IPS DF 6.9 (cell line): ENCODE results near the gene OR13A1.
"Not testable (repeated sequence)": the region's sequence is repeated elsewhere in the genome, so short reads cannot be mapped to it uniquely, and the experiment has no call there.

Experiments
- DNase-seq: peaks from one replicate; pipeline ENCODE4 v3.0.0-alpha.2; 2013; ENCODE audit warnings: low read depth, low spot score
- H3K27ac ChIP-seq: one replicate; pipeline ENCODE4 v1.5.1; 2013; ENCODE audit warnings: low read length, control low read depth
- H3K27me3 ChIP-seq: 2 replicates; pipeline ENCODE4 v1.6.1; 2013; ENCODE audit warnings: mild to moderate bottlenecking, low read length; ENCODE audit not compliant: control insufficient read depth, insufficient read depth
- H3K36me3 ChIP-seq: 2 replicates; pipeline ENCODE4 v1.6.1; 2013; ENCODE audit warnings: low read length; ENCODE audit not compliant: control insufficient read depth, insufficient read depth
- H3K4me1 ChIP-seq: 2 replicates; pipeline ENCODE4 v1.6.1; 2013; ENCODE audit warnings: low read length; ENCODE audit not compliant: control insufficient read depth, insufficient read depth
- H3K4me3 ChIP-seq: 2 replicates; pipeline ENCODE4 v1.5.1; 2013; ENCODE audit warnings: mild to moderate bottlenecking, low read length
- H3K9me3 ChIP-seq: 2 replicates; pipeline ENCODE4 v1.6.1; 2013; ENCODE audit warnings: low read length, inconsistent platforms; ENCODE audit not compliant: control insufficient read depth, insufficient read depth
- WGBS: extraction: QIAGEN DNeasy Blood & Tissue Kit; methylation state at CpG from one replicate; pipeline ENCODE4 v1.1.7; 2013; ENCODE audit warnings: mixed read lengths, missing lambda C conversion rate; ENCODE audit not compliant: insufficient read length, insufficient coverage; 5-methylcytosine and 5-hydroxymethylcytosine counted together

OR13A1 gene

GRCh38 chr10:45282061-45282460 lies 33.3 kb downstream of the OR13A1 start:
- Histone ChIP-seq H3K36me3 (no peaks in the 10 kb centered on the region), H3K9me3 (no peaks in the 10 kb centered on the region), H3K4me1 (peaks cover 1% of the 10 kb centered on the region; the same call in 1 of the 2 replicates), H3K27ac (no peak overlapping the region), H3K4me3 (no peak overlapping the region), H3K27me3 (no peaks in the 10 kb centered on the region)
- no peak for DNase-seq
- no CpG with 5 or more reads among the region's 4 CpGs for WGBS

GRCh38 chr10:45280113-45280760 lies 35.2 kb downstream of the OR13A1 start:
- no peak overlapping the region for H3K27ac ChIP-seq
- no CpG with 5 or more reads among the region's 3 CpGs for WGBS
- no peak for DNase-seq
- H3K4me3 ChIP-seq: no peak overlapping the region
- H3K36me3 ChIP-seq: no peaks in the 10 kb centered on the region
- no peaks in the 10 kb centered on the region for H3K9me3 ChIP-seq
- H3K27me3 ChIP-seq: no peaks in the 10 kb centered on the region
- peaks cover 1% of the 10 kb centered on the region; the same call in 1 of the 2 replicates for H3K4me1 ChIP-seq

- no CpG with 5 or more reads among the region's 1 CpG for WGBS
- H3K36me3 ChIP-seq: no peaks in the 10 kb centered on the region
- DNase-seq: no peak
- no peaks in the 10 kb centered on the region for H3K27me3 ChIP-seq
- H3K4me1 ChIP-seq: peaks cover 1% of the 10 kb centered on the region; the same call in 1 of the 2 replicates
- H3K4me3 ChIP-seq: no peak overlapping the region
- H3K27ac ChIP-seq: no peak overlapping the region
- H3K9me3 ChIP-seq: no peaks in the 10 kb centered on the region
Observed at GRCh38 chr10:45279682-45280081, 35.7 kb downstream of the OR13A1 start.

GRCh38 chr10:45278860-45279498 lies 36.4 kb downstream of the OR13A1 start:
- no CpG with 5 or more reads among the region's 6 CpGs for WGBS
- Histone ChIP-seq H3K9me3 (no peaks in the 10 kb centered on the region), H3K27me3 (no peaks in the 10 kb centered on the region), H3K27ac (no peak overlapping the region), H3K4me1 (peaks cover 1% of the 10 kb centered on the region; the same call in 1 of the 2 replicates), H3K36me3 (no peaks in the 10 kb centered on the region), H3K4me3 (no peak overlapping the region)
- DNase-seq: no peak

- H3K9me3 ChIP-seq, H3K4me3 ChIP-seq, H3K27me3 ChIP-seq, DNase-seq, H3K4me1 ChIP-seq, H3K36me3 ChIP-seq, H3K27ac ChIP-seq: not testable (repeated sequence)
Observed at GRCh38 chr10:45276146-45276545, 39.3 kb downstream of the OR13A1 start.

GRCh38 chr10:45274364-45274763 lies 41.0 kb downstream of the OR13A1 start:
- Histone ChIP-seq H3K4me1 (no peaks in the 10 kb centered on the region), H3K36me3 (no peaks in the 10 kb centered on the region), H3K27ac (no peak overlapping the region), H3K4me3 (no peak overlapping the region), H3K9me3 (no peaks in the 10 kb centered on the region), H3K27me3 (no peaks in the 10 kb centered on the region)
- no peak for DNase-seq
- no CpG with 5 or more reads among the region's 1 CpG for WGBS

GRCh38 chr10:45267777-45268176 lies 47.6 kb downstream of the OR13A1 start:
- WGBS: no CpG with 5 or more reads among the region's 2 CpGs
- H3K9me3 ChIP-seq, H3K4me3 ChIP-seq, H3K27ac ChIP-seq, H3K4me1 ChIP-seq, DNase-seq, H3K36me3 ChIP-seq, H3K27me3 ChIP-seq: not testable (repeated sequence)

- H3K4me3 ChIP-seq: no peak overlapping the region
- H3K36me3 ChIP-seq: no peaks in the 10 kb centered on the region
- H3K9me3 ChIP-seq: no peaks in the 10 kb centered on the region
- H3K27ac ChIP-seq: no peak overlapping the region
- H3K27me3 ChIP-seq: no peaks in the 10 kb centered on the region
- H3K4me1 ChIP-seq: no peaks in the 10 kb centered on the region
- WGBS: no CpG with 5 or more reads among the region's 4 CpGs
- DNase-seq: no peak
Observed at GRCh38 chr10:45265996-45266395, 49.4 kb downstream of the OR13A1 start.

GRCh38 chr10:45261946-45262345 lies 53.5 kb downstream of the OR13A1 start:
- no peak overlapping the region for H3K27ac ChIP-seq
- no CpG with 5 or more reads among the region's 2 CpGs for WGBS
- H3K9me3 ChIP-seq: no peaks in the 10 kb centered on the region
- H3K36me3 ChIP-seq: no peaks in the 10 kb centered on the region
- no peak overlapping the region for H3K4me3 ChIP-seq
- DNase-seq: no peak
- H3K27me3 ChIP-seq: no peaks in the 10 kb centered on the region
- no peaks in the 10 kb centered on the region for H3K4me1 ChIP-seq

- Histone ChIP-seq H3K9me3 (no peaks in the 10 kb centered on the region), H3K4me3 (no peak overlapping the region), H3K36me3 (no peaks in the 10 kb centered on the region), H3K4me1 (no peaks in the 10 kb centered on the region), H3K27me3 (no peaks in the 10 kb centered on the region), H3K27ac (no peak overlapping the region)
- no CpG with 5 or more reads among the region's 3 CpGs for WGBS
- no peak for DNase-seq
Observed at GRCh38 chr10:45261243-45261775, 54.1 kb downstream of the OR13A1 start.

- H3K4me3 ChIP-seq, DNase-seq, H3K27ac ChIP-seq, H3K9me3 ChIP-seq, H3K36me3 ChIP-seq, H3K27me3 ChIP-seq, H3K4me1 ChIP-seq: not testable (repeated sequence)
- no CpG with 5 or more reads among the region's 3 CpGs for WGBS
Observed at GRCh38 chr10:45260635-45261034, 54.8 kb downstream of the OR13A1 start.
